Suprapubic skin (tissue), 3 donors: ENCODE measurements around the gene DMAC2.

Experiments used
- POLR2A ChIP-seq, 2 donors: fragments of 450-650 bp; IDR thresholded peaks; one replicate each; pipeline ENCODE4 v1.6.1; 2017; ENCODE audit warnings: antibody characterized with exemption in 2 of 2, mild to moderate bottlenecking in 2 of 2, moderate library complexity in 2 of 2
- TF ChIP-seq, protein P1 (sequence below), 2 donors: fragments of 200-600 bp in 1 of 2; fragments of 450-650 bp in 1 of 2; sonication (generic) in 1 of 2; IDR thresholded peaks; one replicate each; pipeline ENCODE4 v1.5.1; 2016 to 2019; ENCODE audit warnings: antibody characterized with exemption in 2 of 2, mild to moderate bottlenecking in 1 of 2, moderate library complexity in 1 of 2

DNA sequence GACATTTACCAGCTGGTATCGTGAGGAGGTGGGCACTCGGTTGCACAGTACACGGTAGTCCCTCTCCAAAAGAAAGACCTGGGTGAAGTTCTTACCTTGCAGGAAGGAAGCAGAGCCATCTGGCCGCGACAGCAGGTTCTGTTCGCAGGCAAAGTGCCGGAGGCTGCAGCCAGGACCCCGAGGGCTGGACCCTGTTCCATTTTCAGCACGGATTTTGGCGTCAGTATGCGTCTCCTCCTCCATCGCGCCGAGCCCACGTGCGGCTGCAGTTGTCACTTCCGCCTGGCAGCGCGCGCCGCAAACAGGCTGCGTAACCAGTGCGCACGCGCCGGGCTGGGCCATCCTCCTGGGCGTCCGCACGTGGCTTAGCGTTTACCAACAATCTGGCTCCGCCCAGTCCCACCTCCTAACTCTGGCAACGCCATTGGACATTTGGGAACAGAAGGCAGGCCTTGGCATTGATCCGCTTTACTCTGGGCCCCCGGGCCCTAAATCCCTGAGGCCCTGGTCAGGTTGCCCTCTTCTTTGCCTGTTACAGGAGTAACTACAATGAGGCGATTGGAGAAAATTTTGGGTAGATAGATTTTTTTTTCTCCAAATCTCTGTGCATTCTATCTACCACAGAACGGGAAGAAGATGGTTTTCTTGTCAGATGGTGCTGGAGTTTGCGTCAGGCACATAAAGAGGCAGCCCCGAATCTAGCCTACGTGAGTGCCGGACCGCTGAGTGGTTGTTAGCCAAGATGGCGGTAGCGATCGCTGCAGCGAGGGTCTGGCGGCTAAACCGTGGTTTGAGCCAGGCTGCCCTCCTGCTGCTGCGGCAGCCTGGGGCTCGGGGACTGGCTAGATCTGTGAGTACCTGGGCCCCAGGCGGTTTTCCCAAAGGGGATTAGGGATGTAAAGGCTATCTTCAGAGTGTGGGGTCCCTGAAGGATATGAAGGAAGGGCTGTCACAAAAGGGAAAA lies 42.3 kb downstream of the DMAC2 start, which contains the start of the genes BCKDHA and EXOSC5:
- TF ChIP-seq, protein P1, sequence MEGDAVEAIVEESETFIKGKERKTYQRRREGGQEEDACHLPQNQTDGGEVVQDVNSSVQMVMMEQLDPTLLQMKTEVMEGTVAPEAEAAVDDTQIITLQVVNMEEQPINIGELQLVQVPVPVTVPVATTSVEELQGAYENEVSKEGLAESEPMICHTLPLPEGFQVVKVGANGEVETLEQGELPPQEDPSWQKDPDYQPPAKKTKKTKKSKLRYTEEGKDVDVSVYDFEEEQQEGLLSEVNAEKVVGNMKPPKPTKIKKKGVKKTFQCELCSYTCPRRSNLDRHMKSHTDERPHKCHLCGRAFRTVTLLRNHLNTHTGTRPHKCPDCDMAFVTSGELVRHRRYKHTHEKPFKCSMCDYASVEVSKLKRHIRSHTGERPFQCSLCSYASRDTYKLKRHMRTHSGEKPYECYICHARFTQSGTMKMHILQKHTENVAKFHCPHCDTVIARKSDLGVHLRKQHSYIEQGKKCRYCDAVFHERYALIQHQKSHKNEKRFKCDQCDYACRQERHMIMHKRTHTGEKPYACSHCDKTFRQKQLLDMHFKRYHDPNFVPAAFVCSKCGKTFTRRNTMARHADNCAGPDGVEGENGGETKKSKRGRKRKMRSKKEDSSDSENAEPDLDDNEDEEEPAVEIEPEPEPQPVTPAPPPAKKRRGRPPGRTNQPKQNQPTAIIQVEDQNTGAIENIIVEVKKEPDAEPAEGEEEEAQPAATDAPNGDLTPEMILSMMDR (IDR thresholded peaks at IDR 0.05) = no peak
- no peak for TF ChIP-seq POLR2A (IDR thresholded peaks at IDR 0.05)
